SJCRH30 (cell line): ENCODE data around the gene LATS1. TPM values are rescaled to one million over a fixed set of nuclear protein-coding genes. Genes with fewer than 3 reads are reported as not detected.

ENCODE experiments used
- total RNA-seq: library from RNA; depleted of rRNA; stranded (reverse); fragments of >200 nt; shearing (Covaris generic); gene quantifications from 2 replicates; pipeline ENCODE4 v1.2.3, GENCODE V29; 2014; rRNA removed

The LATS1 gene
- total RNA-seq, 1 experiment from 2014 or later = 33.9 TPM

Other genes with a start within 250 kb of the LATS1 start
- not detected in 2 replicates for gene ZC3H12D, start 233.1 kb downstream of the LATS1 start, total RNA-seq
- gene PPIL4, start 172.1 kb downstream of the LATS1 start, total RNA-seq = 36.0 and 42.8 TPM in 2 replicates
- 32.6 and 35.1 TPM in 2 replicates for gene GINM1, start 151.7 kb downstream of the LATS1 start, total RNA-seq
- 32.9 and 39.7 TPM in 2 replicates for gene KATNA1, start 69.4 kb downstream of the LATS1 start, total RNA-seq
- gene NUP43, start 28.4 kb upstream of the LATS1 start, total RNA-seq = 72.3 and 76.6 TPM in 2 replicates
- gene PCMT1, start 31.6 kb upstream of the LATS1 start, total RNA-seq = 95.8 and 101 TPM in 2 replicates
- gene LRP11, start 146.3 kb upstream of the LATS1 start, total RNA-seq = 32.4 and 32.8 TPM in 2 replicates
- not detected in 2 replicates for gene RAET1E, start 180.0 kb upstream of the LATS1 start, total RNA-seq
- not detected in 2 replicates for gene RAET1G, start 205.0 kb upstream of the LATS1 start, total RNA-seq
- 2.7 and 2.9 TPM in 2 replicates for gene ULBP2, start 223.9 kb upstream of the LATS1 start, total RNA-seq
- gene ULBP1, start 245.8 kb upstream of the LATS1 start, total RNA-seq = 0.99 and 1.7 TPM in 2 replicates